ENCODE measurements around the gene TREM2.

Gene TREM2

GRCh38 chr6:41187924-41188886 is 25.3 kb upstream of the TREM2 start:
- H3K79me2 ChIP-seq (ENCODE audit: control insufficient read depth, insufficient read depth, low read length, poor library complexity), result no peaks in the 10 kb centered on the region
- H2BK120ac ChIP-seq (ENCODE audit: insufficient read depth, low read length, poor library complexity), result no peak overlapping the region
- H3K18ac ChIP-seq (ENCODE audit: low read length), result no peak overlapping the region
- no peak overlapping the region for H3K4me3 ChIP-seq (ENCODE audit: low read depth, low read length)
- no peak overlapping the region for H3K4ac ChIP-seq (ENCODE audit: low read depth, low read length)
- no peaks in the 10 kb centered on the region for H3K36me3 ChIP-seq (ENCODE audit: control insufficient read depth in 1 of 2, insufficient read depth in 2 of 2, low read length in 2 of 2)
- H3K9ac ChIP-seq (ENCODE audit: low read length), result no peak overlapping the region
- no CpG with 5 or more reads among the region's 8 CpGs for WGBS (ENCODE audit: extremely low coverage, insufficient coverage, insufficient read length)
- no peak overlapping the region for H2BK5ac ChIP-seq (ENCODE audit: low read depth, low read length, poor library complexity)
- no peak overlapping the region for H3K4me2 ChIP-seq (ENCODE audit: low read length)
- no peak overlapping the region for H2AFZ ChIP-seq (ENCODE audit: insufficient read depth, low read length, poor library complexity)
- H2AK5ac ChIP-seq (ENCODE audit: low read length), result no peak overlapping the region
- peaks cover 1% of the 10 kb centered on the region for H3K9me3 ChIP-seq (ENCODE audit: insufficient read depth, low read depth, low read length)
- no peak overlapping the region for H3K27ac ChIP-seq (ENCODE audit: low read depth, low read length)
- H3K27me3 ChIP-seq (ENCODE audit: insufficient read depth, low read length), result no peaks in the 10 kb centered on the region
- no peak overlapping the region for H4K91ac ChIP-seq (ENCODE audit: low read depth, low read length)
- no peak overlapping the region for H4K12ac ChIP-seq (ENCODE audit: low read depth, low read length)
- no peak overlapping the region for H3K23ac ChIP-seq (ENCODE audit: low read length)
- H3K14ac ChIP-seq (ENCODE audit: low read length), result no peak overlapping the region
- H3K79me1 ChIP-seq (ENCODE audit: low read length), result no peaks in the 10 kb centered on the region
- no peak overlapping the region for H2BK12ac ChIP-seq (ENCODE audit: low read length)
- H3K4me1 ChIP-seq (ENCODE audit: control insufficient read depth in 1 of 2, insufficient read depth in 2 of 2, low read length in 2 of 2), result peaks cover 0 to 8% of the 10 kb centered on the region in 2 experiments
- no peak overlapping the region for H4K8ac ChIP-seq (ENCODE audit: low read depth, low read length)
- no peak for DNase-seq

GRCh38 chr6:41186031-41186562 is 23.2 kb upstream of the TREM2 start:
- H2AFZ ChIP-seq (ENCODE audit: insufficient read depth, low read length, poor library complexity), result no peak overlapping the region
- DNase-seq, result no peak
- H3K9ac ChIP-seq (ENCODE audit: low read length), result no peak overlapping the region
- no peak overlapping the region for H2AK5ac ChIP-seq (ENCODE audit: low read length)
- no peaks in the 10 kb centered on the region for H3K79me1 ChIP-seq (ENCODE audit: low read length)
- H3K14ac ChIP-seq (ENCODE audit: low read length), result no peak overlapping the region
- H3K4me1 ChIP-seq (ENCODE audit: control insufficient read depth in 1 of 2, insufficient read depth in 2 of 2, low read length in 2 of 2), result peaks cover 0 to 8% of the 10 kb centered on the region in 2 experiments
- no peaks in the 10 kb centered on the region for H3K79me2 ChIP-seq (ENCODE audit: control insufficient read depth, insufficient read depth, low read length, poor library complexity)
- no peak overlapping the region for H3K4ac ChIP-seq (ENCODE audit: low read depth, low read length)
- H4K91ac ChIP-seq (ENCODE audit: low read depth, low read length), result no peak overlapping the region
- no peak overlapping the region for H2BK12ac ChIP-seq (ENCODE audit: low read length)
- H3K36me3 ChIP-seq (ENCODE audit: control insufficient read depth in 1 of 2, insufficient read depth in 2 of 2, low read length in 2 of 2), result no peaks in the 10 kb centered on the region
- no peak overlapping the region for H4K12ac ChIP-seq (ENCODE audit: low read depth, low read length)
- no peak overlapping the region for H2BK120ac ChIP-seq (ENCODE audit: insufficient read depth, low read length, poor library complexity)
- H3K4me2 ChIP-seq (ENCODE audit: low read length), result no peak overlapping the region
- no peak overlapping the region for H3K23ac ChIP-seq (ENCODE audit: low read length)
- H3K18ac ChIP-seq (ENCODE audit: low read length), result no peak overlapping the region
- no peak overlapping the region for H4K8ac ChIP-seq (ENCODE audit: low read depth, low read length)
- no peak overlapping the region for H3K4me3 ChIP-seq (ENCODE audit: low read depth, low read length)
- no peak overlapping the region for H3K27ac ChIP-seq (ENCODE audit: low read depth, low read length)
- no CpG with 5 or more reads among the region's 10 CpGs for WGBS (ENCODE audit: extremely low coverage, insufficient coverage, insufficient read length)
- H3K27me3 ChIP-seq (ENCODE audit: insufficient read depth, low read length), result no peaks in the 10 kb centered on the region
- no peak overlapping the region for H2BK5ac ChIP-seq (ENCODE audit: low read depth, low read length, poor library complexity)
- H3K9me3 ChIP-seq (ENCODE audit: insufficient read depth, low read depth, low read length), result peaks cover 1% of the 10 kb centered on the region

- no peak overlapping the region for H2AK5ac ChIP-seq (ENCODE audit: low read length)
- H2BK120ac ChIP-seq (ENCODE audit: insufficient read depth, low read length, poor library complexity), result no peak overlapping the region
- no peak overlapping the region for H4K12ac ChIP-seq (ENCODE audit: low read depth, low read length)
- H3K4me2 ChIP-seq (ENCODE audit: low read length), result no peak overlapping the region
- no peak overlapping the region for H2BK12ac ChIP-seq (ENCODE audit: low read length)
- no peak overlapping the region for H3K4ac ChIP-seq (ENCODE audit: low read depth, low read length)
- H3K9ac ChIP-seq (ENCODE audit: low read length), result no peak overlapping the region
- no peak overlapping the region for H3K4me3 ChIP-seq (ENCODE audit: low read depth, low read length)
- H3K4me1 ChIP-seq (ENCODE audit: control insufficient read depth in 1 of 2, insufficient read depth in 2 of 2, low read length in 2 of 2), result peaks cover 0 to 8% of the 10 kb centered on the region in 2 experiments
- no peaks in the 10 kb centered on the region for H3K9me3 ChIP-seq (ENCODE audit: insufficient read depth, low read depth, low read length)
- H3K18ac ChIP-seq (ENCODE audit: low read length), result no peak overlapping the region
- no peaks in the 10 kb centered on the region for H3K36me3 ChIP-seq (ENCODE audit: control insufficient read depth in 1 of 2, insufficient read depth in 2 of 2, low read length in 2 of 2)
- H3K79me2 ChIP-seq (ENCODE audit: control insufficient read depth, insufficient read depth, low read length, poor library complexity), result no peaks in the 10 kb centered on the region
- no peak overlapping the region for H3K23ac ChIP-seq (ENCODE audit: low read length)
- no peak overlapping the region for H4K8ac ChIP-seq (ENCODE audit: low read depth, low read length)
- H3K14ac ChIP-seq (ENCODE audit: low read length), result no peak overlapping the region
- DNase-seq, result no peak
- no peak overlapping the region for H3K27ac ChIP-seq (ENCODE audit: low read depth, low read length)
- H3K27me3 ChIP-seq (ENCODE audit: insufficient read depth, low read length), result no peaks in the 10 kb centered on the region
- no CpG with 5 or more reads among the region's 7 CpGs for WGBS (ENCODE audit: extremely low coverage, insufficient coverage, insufficient read length)
- H2BK5ac ChIP-seq (ENCODE audit: low read depth, low read length, poor library complexity), result no peak overlapping the region
- H4K91ac ChIP-seq (ENCODE audit: low read depth, low read length), result no peak overlapping the region
- no peaks in the 10 kb centered on the region for H3K79me1 ChIP-seq (ENCODE audit: low read length)
- H2AFZ ChIP-seq (ENCODE audit: insufficient read depth, low read length, poor library complexity), result no peak overlapping the region
Observed at GRCh38 chr6:41184761-41185160, 21.8 kb upstream of the TREM2 start.

GRCh38 chr6:41182069-41183034 is 19.4 kb upstream of the TREM2 start:
- H2AK5ac ChIP-seq (ENCODE audit: low read length), result no peak overlapping the region
- H2BK120ac ChIP-seq (ENCODE audit: insufficient read depth, low read length, poor library complexity), result no peak overlapping the region
- no peak overlapping the region for H2BK5ac ChIP-seq (ENCODE audit: low read depth, low read length, poor library complexity)
- no peak overlapping the region for H2BK12ac ChIP-seq (ENCODE audit: low read length)
- H3K9me3 ChIP-seq (ENCODE audit: insufficient read depth, low read depth, low read length), result no peaks in the 10 kb centered on the region
- H4K8ac ChIP-seq (ENCODE audit: low read depth, low read length), result no peak overlapping the region
- no peak overlapping the region for H3K14ac ChIP-seq (ENCODE audit: low read length)
- no peaks in the 10 kb centered on the region for H3K36me3 ChIP-seq (ENCODE audit: control insufficient read depth in 1 of 2, insufficient read depth in 2 of 2, low read length in 2 of 2)
- no peak overlapping the region for H3K23ac ChIP-seq (ENCODE audit: low read length)
- peak; percentile 43 to 71 for DNase-seq
- no peak overlapping the region for H2AFZ ChIP-seq (ENCODE audit: insufficient read depth, low read length, poor library complexity)
- H4K91ac ChIP-seq (ENCODE audit: low read depth, low read length), result no peak overlapping the region
- H3K27me3 ChIP-seq (ENCODE audit: insufficient read depth, low read length), result no peaks in the 10 kb centered on the region
- no peak overlapping the region for H4K12ac ChIP-seq (ENCODE audit: low read depth, low read length)
- whole genome bisulfite sequencing (ENCODE audit: extremely low coverage, insufficient coverage, insufficient read length), result no CpG with 5 or more reads among the region's 4 CpGs
- H3K79me2 ChIP-seq (ENCODE audit: control insufficient read depth, insufficient read depth, low read length, poor library complexity), result no peaks in the 10 kb centered on the region
- H3K79me1 ChIP-seq (ENCODE audit: low read length), result no peaks in the 10 kb centered on the region
- no peak overlapping the region for H3K18ac ChIP-seq (ENCODE audit: low read length)
- no peak overlapping the region for H3K9ac ChIP-seq (ENCODE audit: low read length)
- no peak overlapping the region for H3K27ac ChIP-seq (ENCODE audit: low read depth, low read length)
- no peak overlapping the region for H3K4ac ChIP-seq (ENCODE audit: low read depth, low read length)
- H3K4me3 ChIP-seq (ENCODE audit: low read depth, low read length), result no peak overlapping the region
- no peak overlapping the region for H3K4me2 ChIP-seq (ENCODE audit: low read length)
- peaks cover 0 to 8% of the 10 kb centered on the region in 2 experiments for H3K4me1 ChIP-seq (ENCODE audit: control insufficient read depth in 1 of 2, insufficient read depth in 2 of 2, low read length in 2 of 2)
